Amniotic epithelial cell (primary cell): ENCODE measurements around the gene SMAGP.

Source experiments
- DNase-seq: peaks from one replicate; pipeline ENCODE4 v3.0.0-alpha.2; 2010; ENCODE audit warnings: low read depth

Gene SMAGP

GRCh38 chr12:51196547-51196946 lies 73.7 kb downstream of the SMAGP start:
- DNase-seq, result no peak

DNA sequence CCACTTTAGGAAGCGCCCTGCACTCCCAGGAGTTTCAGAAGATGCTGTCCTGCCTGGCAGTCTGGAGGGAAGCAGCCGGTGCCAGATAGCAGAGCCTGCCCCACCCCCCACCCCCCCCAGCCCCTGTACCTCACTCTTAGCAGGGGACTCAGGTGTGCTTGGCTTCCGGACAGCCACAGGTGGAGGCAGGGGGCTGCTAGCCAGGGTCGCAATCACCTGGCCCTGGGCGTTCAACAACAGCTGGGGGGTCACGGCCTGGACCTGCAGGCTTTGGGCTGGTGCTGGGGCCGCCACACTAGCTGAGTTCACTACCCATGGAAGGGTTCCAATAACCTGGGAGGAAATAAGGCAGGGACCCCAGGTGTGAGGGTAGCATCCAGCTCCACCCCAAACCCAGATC lies 74.4 kb downstream of the SMAGP start:
- DNase-seq, result no peak
